ENCODE data around the gene POU2F3. TPM values are rescaled to one million over a fixed set of nuclear protein-coding genes. Genes with fewer than 3 reads are reported as not detected.

POU2F3 gene
- total and polyA plus RNA-seq, 2 of the 8 experiments (the other 6 are each of a cell fraction or from before 2014, with no cell fraction given): 1.0 to 2.1 TPM

DNA sequence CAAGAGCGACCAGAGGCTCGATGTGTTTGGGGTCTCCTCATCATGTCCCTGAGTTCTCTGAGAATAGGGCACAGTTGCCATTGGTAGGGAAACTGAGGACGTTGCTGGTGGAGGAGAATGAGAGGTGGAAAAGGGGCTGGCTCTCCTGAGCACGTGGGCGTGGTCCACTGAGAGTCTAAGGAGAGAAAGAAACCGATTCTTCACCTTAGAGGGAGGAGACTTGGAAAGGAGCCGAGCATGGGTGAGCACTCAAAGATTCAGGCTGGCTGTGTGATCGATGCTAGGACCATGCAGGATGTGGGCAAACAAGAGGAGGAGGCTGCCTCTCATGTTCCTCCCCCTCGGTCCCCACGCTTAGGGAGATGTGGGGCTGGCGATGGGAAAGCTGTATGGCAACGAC is 65.3 kb downstream of the POU2F3 start:
- H3K4ac ChIP-seq (replicated peaks; ENCODE audit: insufficient read length, low read depth, low read length): no peak overlapping the region
- WGBS, 2 experiments (ENCODE audit: extremely low coverage in 1 of 2, insufficient coverage in 1 of 2, insufficient read length in 1 of 2, insufficient replicate concordance in 2 of 2, low coverage in 1 of 2, low lambda C conversion rate in 2 of 2, missing lambda C conversion rate in 1 of 2): 90% methylated on average over 11 of the region's 12 CpGs; no CpG with 5 or more reads in 1 of the 2 experiments
- CTCF ChIA-PET (ENCODE audit: partially characterized antibody): interaction anchor here (0.6 to 31.5 kb wide), 8 partner anchors 12 to 758 kb away, joined by 3 to 1412 read pairs (median 4); partner anchors contain the start of gene POU2F3
- no peak for TF ChIP-seq GTF2F1 (IDR thresholded peaks at IDR 0.05; ENCODE audit: borderline replicate concordance, low read depth, low read length)
- TF ChIP-seq HDAC6 (IDR thresholded peaks at IDR 0.05; ENCODE audit: low read depth, low read length): no peak
- no peak for TF ChIP-seq EGR1 (IDR thresholded peaks at IDR 0.05; ENCODE audit: borderline replicate concordance, low read depth, low read length)
- no peak for TF ChIP-seq SP4 (IDR thresholded peaks at IDR 0.05; ENCODE audit: low read length)
- no peak for TF ChIP-seq BACH1 (IDR thresholded peaks at IDR 0.05; ENCODE audit: low read length)
- TF ChIP-seq BCL11A (IDR thresholded peaks at IDR 0.05; ENCODE audit: low read depth in 2 of 2, low read length in 2 of 2): no peak
- TF ChIP-seq KDM5A (IDR thresholded peaks at IDR 0.05; ENCODE audit: low read length): no peak
- TF ChIP-seq, protein P1, sequence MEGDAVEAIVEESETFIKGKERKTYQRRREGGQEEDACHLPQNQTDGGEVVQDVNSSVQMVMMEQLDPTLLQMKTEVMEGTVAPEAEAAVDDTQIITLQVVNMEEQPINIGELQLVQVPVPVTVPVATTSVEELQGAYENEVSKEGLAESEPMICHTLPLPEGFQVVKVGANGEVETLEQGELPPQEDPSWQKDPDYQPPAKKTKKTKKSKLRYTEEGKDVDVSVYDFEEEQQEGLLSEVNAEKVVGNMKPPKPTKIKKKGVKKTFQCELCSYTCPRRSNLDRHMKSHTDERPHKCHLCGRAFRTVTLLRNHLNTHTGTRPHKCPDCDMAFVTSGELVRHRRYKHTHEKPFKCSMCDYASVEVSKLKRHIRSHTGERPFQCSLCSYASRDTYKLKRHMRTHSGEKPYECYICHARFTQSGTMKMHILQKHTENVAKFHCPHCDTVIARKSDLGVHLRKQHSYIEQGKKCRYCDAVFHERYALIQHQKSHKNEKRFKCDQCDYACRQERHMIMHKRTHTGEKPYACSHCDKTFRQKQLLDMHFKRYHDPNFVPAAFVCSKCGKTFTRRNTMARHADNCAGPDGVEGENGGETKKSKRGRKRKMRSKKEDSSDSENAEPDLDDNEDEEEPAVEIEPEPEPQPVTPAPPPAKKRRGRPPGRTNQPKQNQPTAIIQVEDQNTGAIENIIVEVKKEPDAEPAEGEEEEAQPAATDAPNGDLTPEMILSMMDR (IDR thresholded peaks at IDR 0.05; ENCODE audit: control extremely low read depth in 1 of 3, insufficient read depth in 1 of 3, low read depth in 1 of 3, low read length in 3 of 3): no peak
- no peak for TF ChIP-seq SIX5 (IDR thresholded peaks at IDR 0.05; ENCODE audit: low read depth, low read length)
- TF ChIP-seq RFX5 (IDR thresholded peaks at IDR 0.05; ENCODE audit: borderline replicate concordance, low read depth, low read length): no peak
- no peak for TF ChIP-seq SP1 (IDR thresholded peaks at IDR 0.05; ENCODE audit: low read depth, low read length)
- no peak for TF ChIP-seq BRCA1 (IDR thresholded peaks at IDR 0.05; ENCODE audit: low read depth, low read length)

More for the DNA sequence above, 65.3 kb downstream of the POU2F3 start:
- Histone ChIP-seq H2BK20ac (ENCODE audit: low read length) (no peak overlapping the region), H3K18ac (ENCODE audit: extremely low read depth, low read length) (no peak overlapping the region), H2BK15ac (ENCODE audit: low read length) (peak overlapping the region; percentile 47; the same call in 1 of the 2 replicates), H2AK5ac (ENCODE audit: low read depth, low read length) (no peak overlapping the region), H4K20me1 (replicated peaks in 1 of 2; ENCODE audit: control insufficient read depth in 1 of 2, insufficient read depth in 2 of 2, low read length in 2 of 2) (no peaks in the 10 kb centered on the region), H2BK12ac (ENCODE audit: low read depth, low read length) (0 out of 2 replicates have a peak overlapping the region, but pooled peaks have one; percentile 64), H3K23ac (ENCODE audit: insufficient read length) (no peak overlapping the region), H3K36me3 (ENCODE audit: control insufficient read depth in 2 of 4, insufficient read depth in 4 of 4, low read length in 3 of 4) (no peaks in the 10 kb centered on the region), H3K23me2 (ENCODE audit: low read depth, low read length) (no peaks in the 10 kb centered on the region), H3K9me3 (ENCODE audit: insufficient read depth in 2 of 2, low read depth in 1 of 2, low read length in 1 of 2) (no peaks in the 10 kb centered on the region), H3K56ac (replicated peaks; ENCODE audit: insufficient read length, low read depth, low read length) (no peak overlapping the region), H4K8ac (ENCODE audit: extremely low read depth, insufficient read depth, low read length) (no peak overlapping the region; the same call in 1 of the 2 replicates), H3K14ac (ENCODE audit: insufficient read length) (no peak overlapping the region), H4K91ac (replicated peaks; ENCODE audit: insufficient read length, low read length) (no peak overlapping the region), H3K79me2 (ENCODE audit: control insufficient read depth in 1 of 2, insufficient read depth in 2 of 2, low read length in 2 of 2) (no peaks in the 10 kb centered on the region), H3K27ac (ENCODE audit: low read depth, low read length) (no peak overlapping the region), H3K27me3 (replicated peaks in 1 of 4; ENCODE audit: control insufficient read depth in 3 of 4, extremely low read depth in 1 of 4, insufficient read depth in 3 of 4, low read length in 3 of 4) (peaks cover 0 to 7% (median 0%) of the 10 kb centered on the region in 4 experiments; a peak in 2 of 7 replicates), H3K79me1 (ENCODE audit: low read depth, low read length) (no peaks in the 10 kb centered on the region), H2AFZ (ENCODE audit: low read length) (no peak overlapping the region), H3K4me1 (replicated peaks in 1 of 4; ENCODE audit: control insufficient read depth in 3 of 4, insufficient read depth in 4 of 4, low read length in 3 of 4) (peaks cover 0 to 12% (median 5%) of the 10 kb centered on the region in 4 experiments; a peak in 5 of 7 replicates), H4K5ac (ENCODE audit: insufficient read length, low read depth, low read length) (no peak overlapping the region), H3K9ac (replicated peaks in 1 of 4; ENCODE audit: extremely low read depth in 1 of 4, low read depth in 3 of 4, low read length in 3 of 4) (no peak overlapping the region), H3K4me3 (ENCODE audit: extremely low read depth in 1 of 4, insufficient read depth in 2 of 4, low read depth in 3 of 4, low read length in 4 of 4) (no peak overlapping the region), H2BK5ac (ENCODE audit: low read depth, low read length) (0 out of 2 replicates have a peak overlapping the region, but pooled peaks have one; percentile 3), H2BK120ac (replicated peaks; ENCODE audit: low read depth, low read length) (no peak overlapping the region), H3K4me2 (ENCODE audit: insufficient read depth in 1 of 2, low read depth in 2 of 2, low read length in 2 of 2) (no peak overlapping the region)
- POLR2A ChIA-PET (ENCODE audit: partially characterized antibody): interaction anchor here (8.8 kb wide), 1 partner anchor 68 kb away, joined by 69 read pairs; no protein-coding TSS in a partner anchor
- FAIRE-seq (no peak), DNase-seq (ENCODE audit: low read depth in 1 of 2, low spot score in 2 of 2) (no peak)
